Skeletal muscle cell (primary cell): ENCODE data around the gene PTER.
A peak's percentile ranks its signal among the peaks of the same experiment; 100 is the strongest.

Experiments used
- DNase-seq: peaks from one replicate; pipeline ENCODE4 v3.0.0-alpha.2; 2010; ENCODE audit warnings: low read depth
- H3K4me3 ChIP-seq: 2 replicates; pipeline ENCODE4 v1.5.1; 2011; ENCODE audit warnings: low read depth, mild to moderate bottlenecking, control low read depth, low read length, moderate library complexity

PTER gene

GRCh38 chr10:16459423-16459939 lies 22.7 kb downstream of the PTER start:
- no peak overlapping the region for H3K4me3 ChIP-seq
- DNase-seq, result no peak

GRCh38 chr10:16466001-16466400 lies 29.2 kb downstream of the PTER start:
- no peak overlapping the region for H3K4me3 ChIP-seq
- DNase-seq, result no peak

GRCh38 chr10:16470747-16471146 lies 33.9 kb downstream of the PTER start:
- no peak for DNase-seq

GRCh38 chr10:16472828-16473227 lies 36.0 kb downstream of the PTER start:
- DNase-seq, result no peak
- no peak overlapping the region for H3K4me3 ChIP-seq

More at GRCh38 chr10:16470747-16471146, 33.9 kb downstream of the PTER start:
- H3K4me3 ChIP-seq, result no peak overlapping the region

GRCh38 chr10:16477757-16478156 lies 40.9 kb downstream of the PTER start:
- DNase-seq, result no peak
- H3K4me3 ChIP-seq, result no peak overlapping the region

- no peak overlapping the region for H3K4me3 ChIP-seq
- DNase-seq, result no peak
These were observed 42.0 kb downstream of the PTER start for GRCh38 chr10:16478801-16479200.

- no peak for DNase-seq
- H3K4me3 ChIP-seq, result no peak overlapping the region
These were observed 44.4 kb downstream of the PTER start for GRCh38 chr10:16481052-16481728.

- H3K4me3 ChIP-seq, result no peak overlapping the region
- DNase-seq, result no peak
These were observed 46.6 kb downstream of the PTER start for GRCh38 chr10:16483241-16483917.

GRCh38 chr10:16490511-16490910 lies 53.7 kb downstream of the PTER start:
- no peak for DNase-seq
- H3K4me3 ChIP-seq, result no peak overlapping the region

GRCh38 chr10:16491933-16492332 lies 55.1 kb downstream of the PTER start:
- H3K4me3 ChIP-seq, result no peak overlapping the region
- no peak for DNase-seq

- no peak overlapping the region for H3K4me3 ChIP-seq
- DNase-seq, result no peak
These were observed 57.2 kb downstream of the PTER start for GRCh38 chr10:16493884-16494536.

GRCh38 chr10:16497911-16498310 lies 61.1 kb downstream of the PTER start:
- DNase-seq, result no peak
- H3K4me3 ChIP-seq, result no peak overlapping the region

GRCh38 chr10:16505161-16505560 lies 68.4 kb downstream of the PTER start:
- no peak overlapping the region for H3K4me3 ChIP-seq

GRCh38 chr10:16509996-16510395 lies 73.2 kb downstream of the PTER start:
- DNase-seq, result no peak
- no peak overlapping the region for H3K4me3 ChIP-seq

More at GRCh38 chr10:16505161-16505560, 68.4 kb downstream of the PTER start:
- no peak for DNase-seq

GRCh38 chr10:16510843-16511242 lies 74.0 kb downstream of the PTER start:
- no peak overlapping the region for H3K4me3 ChIP-seq

GRCh38 chr10:16518822-16519221 lies 82.0 kb downstream of the PTER start:
- DNase-seq, result no peak
- no peak overlapping the region for H3K4me3 ChIP-seq

More at GRCh38 chr10:16510843-16511242, 74.0 kb downstream of the PTER start:
- no peak for DNase-seq

GRCh38 chr10:16519250-16519907 lies 82.6 kb downstream of the PTER start:
- no peak overlapping the region for H3K4me3 ChIP-seq
- no peak for DNase-seq

- H3K4me3 ChIP-seq, result peak overlapping the region; percentile 42
- DNase-seq, result no peak
These were observed 83.4 kb downstream of the PTER start for GRCh38 chr10:16519908-16520861.

- DNase-seq, result no peak
- peak overlapping the region; percentile 42 for H3K4me3 ChIP-seq
These were observed 84.1 kb downstream of the PTER start for GRCh38 chr10:16520900-16521299.
